ENCODE results near the gene C1QTNF9.

Gene C1QTNF9

DNA sequence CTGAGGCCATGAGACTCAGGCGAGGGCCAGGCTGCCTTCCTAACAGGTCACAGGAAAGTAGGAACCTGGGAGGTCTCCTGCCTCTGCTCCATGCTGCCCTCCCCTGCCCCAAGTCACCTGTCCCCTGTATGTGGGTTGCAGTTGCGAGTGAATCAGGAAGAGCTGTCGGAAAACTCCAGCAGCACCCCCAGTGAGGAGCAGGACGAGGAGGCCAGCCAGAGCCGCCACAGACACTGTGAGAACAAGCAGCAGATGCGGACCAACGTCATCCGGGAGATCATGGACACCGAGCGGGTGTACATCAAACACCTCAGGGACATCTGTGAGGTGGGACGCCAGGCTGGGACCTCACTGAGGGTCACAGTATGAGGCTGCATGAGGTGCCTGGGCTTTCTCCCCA, 22.8 kb upstream of the C1QTNF9 start:
- Histone ChIP-seq H3K27ac (no peak overlapping the region), H2AFZ (no peak overlapping the region), H3K79me2 (no peaks in the 10 kb centered on the region), H3K4me1 (no peaks in the 10 kb centered on the region), H3K4me3 (ENCODE audit: low read depth, low read length) (no peak overlapping the region), H3K9me3 (ENCODE audit: control insufficient read depth, low read length) (no peaks in the 10 kb centered on the region), H3K9ac (no peak overlapping the region), H3K27me3 (ENCODE audit: control insufficient read depth, insufficient read depth, low read length) (no peaks in the 10 kb centered on the region), H3K36me3 (ENCODE audit: control insufficient read depth, insufficient read depth, low read length) (no peaks in the 10 kb centered on the region), H3K4me2 (ENCODE audit: low read length) (no peak overlapping the region)
- TF ChIP-seq, protein P1, sequence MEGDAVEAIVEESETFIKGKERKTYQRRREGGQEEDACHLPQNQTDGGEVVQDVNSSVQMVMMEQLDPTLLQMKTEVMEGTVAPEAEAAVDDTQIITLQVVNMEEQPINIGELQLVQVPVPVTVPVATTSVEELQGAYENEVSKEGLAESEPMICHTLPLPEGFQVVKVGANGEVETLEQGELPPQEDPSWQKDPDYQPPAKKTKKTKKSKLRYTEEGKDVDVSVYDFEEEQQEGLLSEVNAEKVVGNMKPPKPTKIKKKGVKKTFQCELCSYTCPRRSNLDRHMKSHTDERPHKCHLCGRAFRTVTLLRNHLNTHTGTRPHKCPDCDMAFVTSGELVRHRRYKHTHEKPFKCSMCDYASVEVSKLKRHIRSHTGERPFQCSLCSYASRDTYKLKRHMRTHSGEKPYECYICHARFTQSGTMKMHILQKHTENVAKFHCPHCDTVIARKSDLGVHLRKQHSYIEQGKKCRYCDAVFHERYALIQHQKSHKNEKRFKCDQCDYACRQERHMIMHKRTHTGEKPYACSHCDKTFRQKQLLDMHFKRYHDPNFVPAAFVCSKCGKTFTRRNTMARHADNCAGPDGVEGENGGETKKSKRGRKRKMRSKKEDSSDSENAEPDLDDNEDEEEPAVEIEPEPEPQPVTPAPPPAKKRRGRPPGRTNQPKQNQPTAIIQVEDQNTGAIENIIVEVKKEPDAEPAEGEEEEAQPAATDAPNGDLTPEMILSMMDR (IDR thresholded peaks at IDR 0.05): no peak

- H3K9me3 ChIP-seq (ENCODE audit: control insufficient read depth, low read length): no peaks in the 10 kb centered on the region
- no peaks in the 10 kb centered on the region for H3K36me3 ChIP-seq (ENCODE audit: control insufficient read depth, insufficient read depth, low read length)
- H3K4me2 ChIP-seq (ENCODE audit: low read length): no peak overlapping the region
- no peak overlapping the region for H3K27ac ChIP-seq
- H3K4me1 ChIP-seq: no peaks in the 10 kb centered on the region
- H3K27me3 ChIP-seq (ENCODE audit: control insufficient read depth, insufficient read depth, low read length): no peaks in the 10 kb centered on the region
- no peaks in the 10 kb centered on the region for H3K79me2 ChIP-seq
- H3K4me3 ChIP-seq (ENCODE audit: low read depth, low read length): no peak overlapping the region
- TF ChIP-seq, protein P1 (IDR thresholded peaks at IDR 0.05): no peak
- H2AFZ ChIP-seq: no peak overlapping the region
- H3K9ac ChIP-seq: no peak overlapping the region
Observed at GRCh38 chr13:24287748-24288287, 21.6 kb upstream of the C1QTNF9 start.

DNA sequence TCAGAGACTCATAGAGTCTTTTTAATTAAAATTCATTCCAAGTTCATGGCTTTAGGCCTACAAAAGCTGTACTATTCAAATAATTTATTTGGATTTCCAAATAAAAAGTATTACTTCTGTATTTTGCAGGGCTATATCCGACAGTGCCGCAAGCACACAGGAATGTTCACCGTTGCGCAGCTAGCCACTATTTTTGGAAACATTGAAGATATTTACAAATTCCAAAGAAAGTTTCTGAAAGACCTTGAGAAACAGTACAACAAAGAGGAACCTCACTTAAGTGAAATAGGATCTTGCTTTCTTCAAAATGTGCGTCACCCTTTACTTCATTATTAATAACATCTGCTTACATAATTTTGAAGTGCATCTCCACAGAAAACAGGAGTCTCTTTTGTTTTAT, 20.5 kb upstream of the C1QTNF9 start:
- Histone ChIP-seq H3K4me2 (ENCODE audit: low read length) (no peak overlapping the region), H3K9me3 (ENCODE audit: control insufficient read depth, low read length) (no peaks in the 10 kb centered on the region), H3K9ac (no peak overlapping the region), H3K79me2 (no peaks in the 10 kb centered on the region), H3K4me3 (ENCODE audit: low read depth, low read length) (no peak overlapping the region), H3K36me3 (ENCODE audit: control insufficient read depth, insufficient read depth, low read length) (no peaks in the 10 kb centered on the region), H3K4me1 (no peaks in the 10 kb centered on the region), H3K27ac (no peak overlapping the region), H3K27me3 (ENCODE audit: control insufficient read depth, insufficient read depth, low read length) (no peaks in the 10 kb centered on the region), H2AFZ (no peak overlapping the region)
- TF ChIP-seq, protein P1 (IDR thresholded peaks at IDR 0.05): no peak

GRCh38 chr13:24290280-24290932, 19.0 kb upstream of the C1QTNF9 start:
- H3K4me3 ChIP-seq (ENCODE audit: low read depth, low read length): no peak overlapping the region
- H3K4me1 ChIP-seq: no peaks in the 10 kb centered on the region
- no peaks in the 10 kb centered on the region for H3K79me2 ChIP-seq
- no peaks in the 10 kb centered on the region for H3K36me3 ChIP-seq (ENCODE audit: control insufficient read depth, insufficient read depth, low read length)
- H2AFZ ChIP-seq: no peak overlapping the region
- no peak overlapping the region for H3K4me2 ChIP-seq (ENCODE audit: low read length)
- TF ChIP-seq, protein P1 (IDR thresholded peaks at IDR 0.05): no peak
- H3K9ac ChIP-seq: no peak overlapping the region
- no peaks in the 10 kb centered on the region for H3K27me3 ChIP-seq (ENCODE audit: control insufficient read depth, insufficient read depth, low read length)
- H3K27ac ChIP-seq: no peak overlapping the region
- H3K9me3 ChIP-seq (ENCODE audit: control insufficient read depth, low read length): no peaks in the 10 kb centered on the region

GRCh38 chr13:24292481-24292880, 16.9 kb upstream of the C1QTNF9 start:
- Histone ChIP-seq H3K27me3 (ENCODE audit: control insufficient read depth, insufficient read depth, low read length) (no peaks in the 10 kb centered on the region), H3K4me3 (ENCODE audit: low read depth, low read length) (no peak overlapping the region), H3K79me2 (no peaks in the 10 kb centered on the region), H3K4me1 (no peaks in the 10 kb centered on the region), H2AFZ (no peak overlapping the region), H3K4me2 (ENCODE audit: low read length) (no peak overlapping the region), H3K9me3 (ENCODE audit: control insufficient read depth, low read length) (no peaks in the 10 kb centered on the region), H3K27ac (no peak overlapping the region), H3K36me3 (ENCODE audit: control insufficient read depth, insufficient read depth, low read length) (no peaks in the 10 kb centered on the region), H3K9ac (no peak overlapping the region)
- TF ChIP-seq, protein P1 (IDR thresholded peaks at IDR 0.05): no peak

Data from parathyroid adenoma (tissue), 2 donors.